Measurements from ENCODE around the gene ROCK2.
A peak's percentile ranks its signal among the peaks of the same experiment; 100 is the strongest.

The ROCK2 gene

GRCh38 chr2:11366326-11366741 is 21.9 kb upstream of the ROCK2 start:
- no peak for DNase-seq

GRCh38 chr2:11365096-11365879 is 20.9 kb upstream of the ROCK2 start:
- no peak for DNase-seq

DNA sequence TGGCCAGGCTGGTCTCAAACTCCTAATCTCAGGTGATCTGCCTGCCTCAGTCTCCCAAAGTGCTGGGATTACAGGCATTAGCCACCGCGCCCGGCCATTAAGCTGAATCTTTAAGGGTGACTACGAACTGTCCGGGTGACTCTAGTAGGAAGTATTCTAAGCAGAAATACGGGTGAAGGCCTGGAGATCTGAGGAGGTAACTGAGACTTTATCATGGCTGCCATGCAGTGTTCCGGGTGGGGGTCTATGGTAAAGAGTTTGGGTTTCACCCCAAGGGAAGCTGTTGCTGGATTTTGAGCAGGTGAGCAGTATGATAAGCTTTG is 20.1 kb upstream of the ROCK2 start:
- DNase-seq: no peak

DNA sequence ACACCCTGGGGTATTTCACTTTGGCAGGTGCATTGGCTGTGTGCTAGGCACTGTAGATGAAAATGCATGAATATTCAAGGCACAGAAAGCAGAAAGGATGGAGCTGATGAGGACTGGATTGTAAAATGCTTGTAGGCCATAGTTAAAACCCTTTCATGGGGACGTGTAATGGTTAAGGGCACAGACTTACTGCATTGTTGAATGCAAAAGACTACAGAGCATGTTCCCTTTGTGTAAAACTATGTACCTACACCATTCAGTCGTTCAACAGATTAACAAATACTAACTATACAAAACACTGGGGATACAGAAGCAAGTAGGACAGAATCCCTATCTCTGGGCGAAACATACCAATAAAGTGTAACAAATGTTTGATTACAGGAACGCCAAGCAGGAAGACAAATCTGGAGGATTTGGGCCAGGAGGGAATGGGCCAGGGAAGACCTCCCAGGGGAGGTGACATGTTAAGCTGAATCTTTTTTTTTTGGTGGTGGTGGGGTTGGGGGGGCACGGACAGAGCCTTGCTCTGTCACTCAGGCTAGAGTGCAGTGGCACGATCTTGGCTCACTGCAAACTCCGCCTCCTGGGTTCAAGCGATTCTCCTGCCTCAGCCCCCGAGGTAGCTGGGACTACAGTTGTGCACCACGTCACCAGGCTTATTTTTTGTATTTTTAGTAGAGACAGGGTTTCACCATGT is 19.6 kb upstream of the ROCK2 start:
- no peak for DNase-seq

GRCh38 chr2:11359865-11360264 is 15.4 kb upstream of the ROCK2 start:
- DNase-seq: no peak

GRCh38 chr2:11357428-11357972 is 13.1 kb upstream of the ROCK2 start:
- no peak for DNase-seq

- DNase-seq: no peak
Measured at GRCh38 chr2:11356764-11357163, 12.3 kb upstream of the ROCK2 start.

GRCh38 chr2:11355194-11356053 is 11.0 kb upstream of the ROCK2 start:
- no peak for DNase-seq

DNA sequence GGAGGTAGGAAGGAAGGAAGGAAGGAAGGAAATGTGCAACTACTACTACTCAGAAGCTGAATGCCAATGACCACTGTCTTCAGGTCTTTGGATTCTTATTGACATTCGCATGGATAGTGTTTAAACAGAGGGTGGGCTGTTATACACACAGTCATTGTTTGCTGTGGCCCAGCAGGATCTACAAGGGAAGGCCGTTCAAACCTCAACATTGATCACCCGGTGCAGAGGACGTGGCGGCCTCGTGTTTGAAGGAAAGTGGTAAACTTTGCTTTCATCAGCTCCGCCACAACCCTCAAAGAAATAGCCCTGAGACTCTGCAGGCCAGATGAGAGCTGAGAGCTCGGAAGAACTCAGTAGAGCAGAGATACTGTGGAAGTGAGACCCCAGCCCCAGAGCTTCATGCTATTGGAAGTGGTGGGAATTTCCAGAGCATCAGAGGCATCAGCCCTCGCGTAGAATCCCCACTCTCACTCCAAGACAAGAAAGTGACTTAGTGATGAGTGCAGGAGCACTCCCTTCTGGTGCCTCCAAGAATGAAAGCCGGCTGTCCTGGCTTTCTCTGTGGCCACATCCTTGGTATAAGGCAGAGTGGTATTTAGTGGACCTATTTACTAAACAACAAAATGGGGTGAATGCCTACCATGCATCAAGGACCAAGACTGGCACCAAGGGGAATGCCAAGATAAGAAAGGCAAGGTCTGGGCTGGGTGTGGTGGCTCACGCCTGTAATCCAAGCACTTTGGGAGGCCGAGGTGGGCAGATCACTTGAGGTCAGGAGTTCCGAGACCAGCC is 10.1 kb upstream of the ROCK2 start:
- DNase-seq: no peak

- no peak for DNase-seq
Measured at GRCh38 chr2:11352781-11353537, 8.5 kb upstream of the ROCK2 start.

DNA sequence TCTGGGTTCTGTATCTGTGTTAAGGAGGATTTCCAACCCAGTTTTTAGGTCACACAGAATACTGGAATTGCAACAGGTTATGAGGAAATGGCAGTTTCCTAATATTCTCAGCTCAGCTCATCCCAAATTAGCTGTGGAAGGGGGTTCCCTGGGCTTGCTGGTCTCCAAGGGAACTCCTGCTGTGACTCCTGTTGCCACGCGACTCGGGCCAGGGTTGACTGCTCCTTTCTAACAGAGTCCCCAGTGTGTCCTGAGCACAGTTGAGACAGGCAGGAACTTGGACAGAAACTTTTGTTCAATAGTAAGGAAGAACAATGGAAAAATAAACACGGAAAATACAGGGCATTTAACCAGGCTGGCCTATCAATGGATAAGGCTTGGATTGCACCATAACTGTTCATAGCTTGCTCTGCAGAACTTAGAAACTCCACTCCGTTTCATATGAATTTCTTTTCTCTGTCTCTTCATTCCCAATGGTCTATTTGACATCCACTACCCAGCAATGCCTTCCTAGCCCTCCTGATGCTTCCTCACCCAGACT is 3.8 kb upstream of the ROCK2 start:
- no peak for DNase-seq

GRCh38 chr2:11347403-11347959 is 3.0 kb upstream of the ROCK2 start:
- no peak for DNase-seq

- no peak for DNase-seq
Measured at GRCh38 chr2:11346023-11346482, 1.6 kb upstream of the ROCK2 start.

DNA sequence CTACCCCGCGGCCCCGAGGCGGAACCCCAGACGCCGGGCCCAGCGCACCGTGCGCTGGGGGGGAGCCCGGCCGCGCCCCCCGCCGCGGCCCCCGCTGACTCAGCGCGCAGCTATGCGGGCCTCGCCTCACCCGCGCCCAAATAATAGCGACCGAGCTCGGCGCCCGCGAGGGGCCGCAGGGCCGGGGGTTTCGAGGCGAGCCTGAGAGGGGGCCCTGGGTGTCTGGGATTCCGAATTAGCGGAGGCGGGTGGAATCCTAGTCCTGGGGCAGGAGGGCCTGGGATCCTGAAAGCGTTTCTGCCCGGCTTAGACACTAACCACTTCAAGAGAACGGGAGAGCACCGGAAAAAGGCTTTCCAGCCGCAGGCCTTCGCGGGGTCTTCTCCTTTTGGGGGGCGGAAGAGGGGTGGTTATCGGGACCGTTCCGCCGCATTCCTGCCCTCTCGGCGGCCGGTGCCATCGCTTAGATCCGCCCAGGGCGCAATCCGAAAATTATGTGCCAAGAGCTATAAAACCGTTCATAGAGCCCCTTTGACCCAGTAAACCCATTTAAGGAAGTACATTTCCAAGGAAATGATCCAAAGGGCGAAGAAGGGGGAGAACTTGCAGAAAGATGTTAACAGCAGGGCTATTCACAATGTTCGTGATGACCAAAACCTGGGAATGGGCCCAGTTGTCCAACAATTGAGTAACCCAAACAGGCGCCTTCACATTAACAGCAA is 681 bp upstream of the ROCK2 start:
- DNase-seq: no peak

DNA sequence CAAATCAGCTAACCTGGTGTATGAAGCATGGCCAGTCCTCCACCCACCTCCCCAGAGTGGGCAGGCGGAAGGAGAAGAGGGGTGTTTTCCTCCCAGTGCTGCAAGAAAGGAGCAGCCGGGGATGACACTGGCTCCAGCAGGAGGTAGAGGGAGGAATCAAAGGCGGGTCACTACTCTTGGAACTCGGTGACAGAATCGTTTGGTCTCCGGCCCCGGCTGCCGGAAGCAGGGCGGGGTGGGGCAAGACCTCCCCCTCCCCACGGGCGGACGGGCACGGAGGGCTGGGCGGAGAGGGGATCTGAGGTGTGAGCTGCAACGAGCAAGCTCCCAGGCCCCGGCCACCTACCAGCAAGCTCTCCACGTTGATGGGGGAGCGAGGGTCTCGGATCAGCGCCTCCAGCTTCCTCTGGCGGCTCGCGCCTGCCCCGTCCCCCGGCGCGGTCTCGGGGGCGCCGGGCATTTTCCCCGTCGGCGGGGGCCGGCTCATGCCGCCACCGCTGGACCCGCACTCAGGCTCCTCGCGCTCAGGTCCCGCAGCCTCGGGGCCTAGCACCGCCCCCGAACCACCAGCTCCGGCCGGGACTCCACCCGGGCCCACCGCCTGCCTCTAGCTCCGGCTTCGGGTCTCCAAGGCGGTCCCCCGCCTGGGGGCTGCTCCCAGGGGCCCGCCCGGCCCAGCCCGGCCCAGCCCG is 640 bp downstream of the ROCK2 start:
- DNase-seq: peak in 1 of 2 experiments; percentile 44

DNA sequence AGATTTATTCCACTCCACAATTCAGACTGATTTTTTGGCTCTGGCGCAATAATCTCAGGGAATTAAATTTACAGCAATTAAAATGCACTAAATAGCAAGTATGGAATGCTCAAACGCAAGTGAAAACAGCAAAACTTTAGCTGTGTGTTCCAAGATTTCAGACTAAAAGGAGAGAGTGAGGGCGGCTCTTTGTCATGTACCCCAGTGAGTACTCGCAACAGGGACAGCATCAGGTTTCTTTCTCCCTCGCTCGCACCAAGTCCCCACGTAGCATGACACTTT is 1.1 kb downstream of the ROCK2 start:
- no peak for DNase-seq

GRCh38 chr2:11342551-11343367 is 1.7 kb downstream of the ROCK2 start:
- no peak for DNase-seq

GRCh38 chr2:11340717-11341116 is 3.7 kb downstream of the ROCK2 start:
- DNase-seq: no peak

- no peak for DNase-seq
Measured at GRCh38 chr2:11339508-11340083, 4.8 kb downstream of the ROCK2 start.

All from NCI-H1930 (cell line).